Inflammatory macrophage treated with lipopolysaccharide for 1 hour (primary cell): Measurements from ENCODE around the gene TRIM68.
A peak's percentile ranks its signal among the peaks of the same experiment; 100 is the strongest.

Experiments
- DNase-seq, 2 donors: peaks; one replicate each; pipeline ENCODE4 v3.0.0-alpha.2; 2020 to 2022

Gene TRIM68

GRCh38 chr11:4606231-4607015 is 1.6 kb downstream of the TRIM68 start:
- DNase-seq = no peak

GRCh38 chr11:4605057-4605456 is 3.0 kb downstream of the TRIM68 start:
- DNase-seq = no peak

GRCh38 chr11:4593739-4594138 is 14.3 kb downstream of the TRIM68 start, which contains the start of gene OR52I1:
OR52I1 (plus strand) TSS chr11:4594039; CDS start chr11:4594039, 0 bp downstream.
- no peak for DNase-seq

- no peak for DNase-seq
Measured at GRCh38 chr11:4589017-4589416, 19.0 kb downstream of the TRIM68 start.

- DNase-seq = no peak
Measured at GRCh38 chr11:4581443-4581842, 26.6 kb downstream of the TRIM68 start, which contains the start of gene OR52I2. OR52I2 (plus strand) TSS chr11:4581743.

GRCh38 chr11:4580124-4580523 is 27.9 kb downstream of the TRIM68 start:
- no peak for DNase-seq

- DNase-seq = no peak
Measured at GRCh38 chr11:4578624-4579023, 29.4 kb downstream of the TRIM68 start.

- no peak for DNase-seq
Measured at GRCh38 chr11:4577761-4578160, 30.3 kb downstream of the TRIM68 start.

GRCh38 chr11:4576880-4577279 is 31.2 kb downstream of the TRIM68 start:
- DNase-seq = no peak

GRCh38 chr11:4569075-4569474 is 39.0 kb downstream of the TRIM68 start:
- DNase-seq = no peak

GRCh38 chr11:4565371-4565770 is 42.7 kb downstream of the TRIM68 start:
- DNase-seq = no peak

GRCh38 chr11:4560467-4560866 is 47.6 kb downstream of the TRIM68 start:
- no peak for DNase-seq

GRCh38 chr11:4559527-4560440 is 48.2 kb downstream of the TRIM68 start:
- no peak for DNase-seq

GRCh38 chr11:4551346-4551979 is 56.6 kb downstream of the TRIM68 start:
- peak; percentile 1 to 55 for DNase-seq
